SK-MEL-5 (cell line): Measurements from ENCODE around the gene WRNIP1. TPM values are rescaled to one million over a fixed set of nuclear protein-coding genes. Genes with fewer than 3 reads are reported as not detected.
"Not testable (repeated sequence)": the region's sequence is repeated elsewhere in the genome, so short reads cannot be mapped to it uniquely, and the experiment has no call there.

Experiments used
- DNase-seq: peaks from one replicate; pipeline ENCODE4 v3.0.0-alpha.2; 2016; ENCODE audit warnings: low read depth, low spot score
- in situ Hi-C: cut with HindIII; loops from 2 replicates; pipeline ENCODE4 v1.10.0; 2016; ENCODE audit warnings: low sequenced_read_pairs, high pct_unique_total_duplicates, low pct_unique_long_range_greater_than_20kb
- total RNA-seq: library from RNA; depleted of rRNA; stranded (reverse); fragments of >200 nt; shearing (Covaris generic); gene quantifications from 2 replicates; pipeline ENCODE4 v1.2.3, GENCODE V29; 2014

The WRNIP1 gene
- total RNA-seq, 1 experiment from 2014 or later = 96.8 TPM

GRCh38 chr6:2754911-2755310 is 10.3 kb upstream of the WRNIP1 start:
- in situ Hi-C loops = no loop called here

GRCh38 chr6:2755456-2755855 is 9.7 kb upstream of the WRNIP1 start:
- in situ Hi-C loops = no loop called here

More at GRCh38 chr6:2754911-2755310, 10.3 kb upstream of the WRNIP1 start:
- DNase-seq = no peak

GRCh38 chr6:2756241-2756640 is 9.0 kb upstream of the WRNIP1 start:
- in situ Hi-C loops = no loop called here

More at GRCh38 chr6:2755456-2755855, 9.7 kb upstream of the WRNIP1 start:
- no peak for DNase-seq

GRCh38 chr6:2756687-2757224 is 8.4 kb upstream of the WRNIP1 start:
- DNase-seq = no peak

More at GRCh38 chr6:2756241-2756640, 9.0 kb upstream of the WRNIP1 start:
- no peak for DNase-seq

GRCh38 chr6:2758980-2759379 is 6.2 kb upstream of the WRNIP1 start:
- in situ Hi-C loops = no loop called here
- DNase-seq = no peak

More at GRCh38 chr6:2756687-2757224, 8.4 kb upstream of the WRNIP1 start:
- in situ Hi-C loops = no loop called here

GRCh38 chr6:2760882-2761842 is 4.0 kb upstream of the WRNIP1 start:
- DNase-seq = peak; percentile 64

GRCh38 chr6:2762868-2763267 is 2.3 kb upstream of the WRNIP1 start:
- DNase-seq, in situ Hi-C loops: not testable (repeated sequence)

More at GRCh38 chr6:2760882-2761842, 4.0 kb upstream of the WRNIP1 start:
- in situ Hi-C loops = no loop called here

GRCh38 chr6:2763345-2763841 is 1.8 kb upstream of the WRNIP1 start:
- no peak for DNase-seq
- in situ Hi-C loops = no loop called here

- DNase-seq = no peak
- in situ Hi-C loops = no loop called here
Measured at GRCh38 chr6:2763876-2764540, 1.2 kb upstream of the WRNIP1 start.

GRCh38 chr6:2764610-2765165 is 505 bp upstream of the WRNIP1 start:
- in situ Hi-C loops = no loop called here
- peak; percentile 75 for DNase-seq

GRCh38 chr6:2765896-2766766 is 938 bp downstream of the WRNIP1 start:
- in situ Hi-C loops = no loop called here
- DNase-seq = peak; percentile 40

GRCh38 chr6:2766767-2767656 is 1.8 kb downstream of the WRNIP1 start:
- peak; percentile 50 for DNase-seq
- in situ Hi-C loops = no loop called here

- in situ Hi-C loops = no loop called here
- DNase-seq = no peak
Measured at GRCh38 chr6:2767657-2768524, 2.7 kb downstream of the WRNIP1 start.

- in situ Hi-C loops = no loop called here
- no peak for DNase-seq
Measured at GRCh38 chr6:2768696-2769095, 3.5 kb downstream of the WRNIP1 start.

- DNase-seq = no peak
- in situ Hi-C loops = no loop called here
Measured at GRCh38 chr6:2770171-2770570, 5.0 kb downstream of the WRNIP1 start.
